HG03354 (cell line): ENCODE results near the gene NBR1.
"Not testable (repeated sequence)": the region's sequence is repeated elsewhere in the genome, so short reads cannot be mapped to it uniquely, and the experiment has no call there.

Experiments used
- ATAC-seq: cut with Tn5 transposase; IDR thresholded peaks from one replicate; pipeline ENCODE4 v1.9.1; 2021; ENCODE audit warnings: mild to moderate bottlenecking; ENCODE audit not compliant: unreplicated experiment, poor library complexity, severe bottlenecking

Gene NBR1

GRCh38 chr17:43233877-43234276 is 62.9 kb downstream of the NBR1 start, which contains the start of gene RNU2-1:
RNU2-1 (minus strand) TSS chr17:43233977.
- ATAC-seq: not testable (repeated sequence)

GRCh38 chr17:43239597-43239996 is 68.6 kb downstream of the NBR1 start:
- ATAC-seq: not testable (repeated sequence)

- not testable (repeated sequence) for ATAC-seq
Measured at GRCh38 chr17:43240596-43241352, 69.8 kb downstream of the NBR1 start.

- not testable (repeated sequence) for ATAC-seq
Measured at GRCh38 chr17:43246456-43246855, 75.4 kb downstream of the NBR1 start.
